GM21825 (cell line): Measurements from ENCODE around the gene BID.

Experiments used
- ATAC-seq: cut with Tn5 transposase; IDR thresholded peaks from one replicate; pipeline ENCODE4 v1.9.1; 2021; ENCODE audit warnings: mild to moderate bottlenecking, moderate library complexity; ENCODE audit not compliant: unreplicated experiment

Gene BID

GRCh38 chr22:17784776-17785175, 10.5 kb upstream of the BID start:
- no peak for ATAC-seq

GRCh38 chr22:17783773-17784480, 9.7 kb upstream of the BID start:
- ATAC-seq = no peak

- ATAC-seq = no peak
Observed at GRCh38 chr22:17783312-17783711, 9.0 kb upstream of the BID start.

- no peak for ATAC-seq
Observed at GRCh38 chr22:17782621-17783020, 8.4 kb upstream of the BID start.

- no peak for ATAC-seq
Observed at GRCh38 chr22:17782158-17782557, 7.9 kb upstream of the BID start.

GRCh38 chr22:17781319-17782031, 7.2 kb upstream of the BID start:
- ATAC-seq = peak; percentile 35

GRCh38 chr22:17780741-17781318, 6.6 kb upstream of the BID start:
- ATAC-seq = no peak

GRCh38 chr22:17780116-17780740, 6.0 kb upstream of the BID start:
- no peak for ATAC-seq

GRCh38 chr22:17779286-17780115, 5.2 kb upstream of the BID start:
- peak; percentile 28 for ATAC-seq

- no peak for ATAC-seq
Observed at GRCh38 chr22:17778412-17778976, 4.2 kb upstream of the BID start.

- ATAC-seq = no peak
Observed at GRCh38 chr22:17777717-17778044, 3.4 kb upstream of the BID start.

- no peak for ATAC-seq
Observed at GRCh38 chr22:17777005-17777716, 2.9 kb upstream of the BID start.

GRCh38 chr22:17775781-17776465, 1.7 kb upstream of the BID start:
- ATAC-seq = no peak

- no peak for ATAC-seq
Observed at GRCh38 chr22:17774926-17775685, 837 bp upstream of the BID start.

GRCh38 chr22:17773606-17774205, 563 bp downstream of the BID start:
- peak; percentile 24 for ATAC-seq

- no peak for ATAC-seq
Observed at GRCh38 chr22:17772958-17773605, 1.2 kb downstream of the BID start.

- ATAC-seq = no peak
Observed at GRCh38 chr22:17772249-17772957, 1.9 kb downstream of the BID start.
